Limb (tissue), 2 donors: ENCODE data around the gene PTH2.
"Not testable (repeated sequence)": the region's sequence is repeated elsewhere in the genome, so short reads cannot be mapped to it uniquely, and the experiment has no call there.

ENCODE experiments used
- DNase-seq, 2 donors: peaks; one replicate each; pipeline ENCODE4 v3.0.0-alpha.2; 2016; ENCODE audit errors: extremely low spot score in 2 of 2

The PTH2 gene

GRCh38 chr19:49387936-49388372, 35.3 kb downstream of the PTH2 start, which contains the start of gene KASH5:
TSS of gene KASH5 (plus strand) at chr19:49388249. CDS start at chr19:49390884, 2,635 bp downstream.
- peak in 1 of 2 donors; percentile 67 for DNase-seq

- DNase-seq = no peak
Measured at GRCh38 chr19:49383599-49383998, 39.6 kb downstream of the PTH2 start.

GRCh38 chr19:49382639-49383038, 40.6 kb downstream of the PTH2 start:
- DNase-seq = no peak

GRCh38 chr19:49380391-49380790, 42.9 kb downstream of the PTH2 start:
- no peak for DNase-seq

GRCh38 chr19:49378512-49378911, 44.7 kb downstream of the PTH2 start:
- no peak for DNase-seq

- no peak for DNase-seq
Measured at GRCh38 chr19:49374665-49375434, 48.4 kb downstream of the PTH2 start.

- DNase-seq = not testable (repeated sequence)
Measured at GRCh38 chr19:49373174-49373573, 50.1 kb downstream of the PTH2 start.
